B cell (primary cell): Measurements from ENCODE around the gene SEC14L6. TPM values are rescaled to one million over a fixed set of nuclear protein-coding genes. Genes with fewer than 3 reads are reported as not detected.
"Not testable (repeated sequence)": the region's sequence is repeated elsewhere in the genome, so short reads cannot be mapped to it uniquely, and the experiment has no call there.

ENCODE experiments used
- ATAC-seq: fragments of 200-7000 bp; cut with Tn5 transposase; one replicate; pipeline ENCODE4 v1.10.0; 2021; ENCODE audit warnings: low read depth, mild to moderate bottlenecking, moderate number of reproducible peaks, moderate library complexity
- CTCF ChIA-PET: fragments of 350-600 bp; sonication (Branson Sonifier 250); formaldehyde crosslinking; loops from one replicate; lab custom pipeline; 2021; ENCODE audit warnings: antibody characterized with exemption, inconsistent platforms; lab: Charles Lee
- POLR2A ChIA-PET: fragments of 350-600 bp; sonication (Branson Sonifier 250); formaldehyde crosslinking; loops from one replicate; lab custom pipeline; 2021; ENCODE audit warnings: antibody characterized with exemption; lab: Charles Lee
- DNase-seq: peaks from one replicate; pipeline ENCODE4 v3.0.0; 2013
- H2AFZ ChIP-seq: 2 replicates; pipeline ENCODE4 v1.6.1; 2012; ENCODE audit warnings: mild to moderate bottlenecking, low read depth, low read length; ENCODE audit not compliant: insufficient read depth, poor library complexity, severe bottlenecking
- H3K27ac ChIP-seq, 2 donors: 1 replicate in 1 of 2; 2 replicates in 1 of 2; pipeline ENCODE4 v1.5.1; 2012 to 2013; ENCODE audit warnings: low read length in 2 of 2, mild to moderate bottlenecking in 2 of 2, moderate library complexity in 1 of 2
- H3K27me3 ChIP-seq, 4 experiments: fragments of 200-600 bp in 1 of 4; sonication (generic) in 1 of 4; replicated peaks in 1 of 4; 1 replicate in 2 of 4; 2 replicates in 2 of 4; pipeline versions ENCODE4 v1.6.1 to v1.7.0; 2013 to 2016; ENCODE audit warnings: low read length in 3 of 4, mild to moderate bottlenecking in 2 of 4, mixed read lengths in 1 of 4, moderate library complexity in 1 of 4; ENCODE audit not compliant: insufficient read depth in 4 of 4, control insufficient read depth in 3 of 4; ENCODE audit errors: control extremely low read depth in 1 of 4
- H3K36me3 ChIP-seq, 2 experiments: replicated peaks in 1 of 2; 1 replicate in 1 of 2; 2 replicates in 1 of 2; pipeline versions ENCODE4 v1.6.1 to v1.7.1; 2013; ENCODE audit warnings: low read length in 1 of 2; ENCODE audit not compliant: insufficient read depth in 2 of 2, control insufficient read depth in 1 of 2; ENCODE audit errors: control extremely low read depth in 1 of 2, extremely low read depth in 1 of 2
- H3K4me1 ChIP-seq, 2 donors: fragments of 200-600 bp in 1 of 2; sonication (generic) in 1 of 2; 1 replicate in 1 of 2; 2 replicates in 1 of 2; pipeline versions ENCODE4 v1.5.1 to v1.6.1; 2013 to 2017; ENCODE audit warnings: low read length in 2 of 2; ENCODE audit not compliant: control insufficient read depth in 2 of 2, insufficient read depth in 2 of 2
- H3K4me2 ChIP-seq: replicated peaks from 2 replicates; pipeline ENCODE3; 2012; ENCODE audit warnings: mild to moderate bottlenecking, low read depth, low read length; ENCODE audit not compliant: poor library complexity, severe bottlenecking
- H3K4me3 ChIP-seq, 5 experiments: fragments of 200-600 bp in 1 of 5; sonication (generic) in 1 of 5; 1 replicate in 3 of 5; 2 replicates in 2 of 5; pipeline versions ENCODE4 v1.5.1 to v1.7.0; 2011 to 2016; ENCODE audit warnings: low read length in 4 of 5, mild to moderate bottlenecking in 4 of 5, low read depth in 2 of 5, control low read depth in 1 of 5, moderate library complexity in 1 of 5; ENCODE audit not compliant: insufficient read depth in 1 of 5; ENCODE audit errors: control extremely low read depth in 1 of 5, extremely low read depth in 1 of 5
- H3K79me2 ChIP-seq: fragments of 200-600 bp; sonication (generic); one replicate; pipeline ENCODE4 v1.6.0; 2016; ENCODE audit warnings: low read length; ENCODE audit not compliant: control insufficient read depth, insufficient read depth
- H3K9ac ChIP-seq: fragments of 200-600 bp; sonication (generic); 2 replicates; pipeline ENCODE4 v1.6.1; 2017; ENCODE audit warnings: mild to moderate bottlenecking, low read length, moderate library complexity
- H3K9me3 ChIP-seq, 3 donors: one replicate each; pipeline versions ENCODE4 v1.6.1 to v1.7.1; 2013; ENCODE audit warnings: low read length in 2 of 3; ENCODE audit not compliant: control insufficient read depth in 2 of 3, insufficient read depth in 1 of 3; ENCODE audit errors: control extremely low read depth in 1 of 3
- H4K20me1 ChIP-seq: 2 replicates; pipeline ENCODE4 v1.6.0; 2012; ENCODE audit warnings: mild to moderate bottlenecking, low read length; ENCODE audit not compliant: insufficient read depth, control insufficient read depth, poor library complexity, severe bottlenecking
- H3K27ac Mint-ChIP-seq: one replicate; pipeline ENCODE4 v1.8.0; 2021; ENCODE audit warnings: mixed read lengths
- H3K27me3 Mint-ChIP-seq: one replicate; pipeline ENCODE4 v1.8.0; 2021; ENCODE audit warnings: mixed read lengths
- H3K4me1 Mint-ChIP-seq: one replicate; pipeline ENCODE4 v1.8.0; 2021; ENCODE audit warnings: mixed read lengths
- H3K4me3 Mint-ChIP-seq: one replicate; pipeline ENCODE4 v1.8.0; 2021; ENCODE audit warnings: mixed read lengths
- H3K9me3 Mint-ChIP-seq: one replicate; pipeline ENCODE4 v1.8.0; 2022; ENCODE audit warnings: mixed read lengths; ENCODE audit not compliant: insufficient read depth
- CTCF ChIP-seq: fragments of 200-600 bp; IDR thresholded peaks from one replicate; pipeline ENCODE4 v1.8.0; 2022; ENCODE audit warnings: antibody characterized with exemption, mild to moderate bottlenecking
- EZH2 ChIP-seq: IDR thresholded peaks from 2 replicates; pipeline ENCODE4 v1.6.1; 2012; ENCODE audit warnings: borderline replicate concordance, low read depth, mild to moderate bottlenecking, moderate library complexity, low read length; ENCODE audit not compliant: insufficient read depth, poor library complexity, severe bottlenecking
- WGBS: methylation state at CpG from one replicate; pipeline ENCODE4 v1.1.5; 2013; ENCODE audit warnings: missing lambda C conversion rate; ENCODE audit not compliant: insufficient coverage; 5-methylcytosine and 5-hydroxymethylcytosine counted together
- intact Hi-C: fragments of 100-400 bp; cut with micrococcal nuclease; formaldehyde crosslinking; loops from one replicate; pipeline ENCODE4 v1.10.0; 2022
- polyA plus RNA-seq: library from polyadenylated mRNA; depleted of rRNA; stranded (reverse); fragments of >200 nt; gene quantifications from 2 replicates; pipeline ENCODE4 v1.2.3, GENCODE V29; 2012
- total RNA-seq, 2 donors: library from RNA; stranded (reverse); fragments of 120-200 nt in 1 of 2; gene quantifications; 1 replicate in 1 of 2; 2 replicates in 1 of 2; pipeline versions ENCODE4 v1.2.3 to v1.2.4, GENCODE V29; 2013 to 2022

The SEC14L6 gene
- total and polyA plus RNA-seq, 2 donors (not counting 1 experiment from before 2014, with no cell fraction given) = not detected

GRCh38 chr22:30541961-30542810 is 4.4 kb downstream of the SEC14L6 start:
- WGBS = 10% methylated on average over 60 of the region's 64 CpGs
- Histone ChIP-seq H3K9ac (no peak overlapping the region), H3K9me3 (peaks cover 0 to 3% (median 0%) of the 10 kb centered on the region in 3 donors), H3K4me2 (no peak overlapping the region), H3K36me3 (no peaks in the 10 kb centered on the region), H3K4me1 (no peaks in the 10 kb centered on the region), H3K27ac (no peak overlapping the region), H2AFZ (peak overlapping the region; percentile 22), H3K79me2 (no peaks in the 10 kb centered on the region), H3K27me3 (peaks cover 0 to 20% (median 4%) of the 10 kb centered on the region in 4 experiments), H3K4me3 (no peak overlapping the region), H4K20me1 (no peaks in the 10 kb centered on the region)
- intact Hi-C loops = no loop called here
- ATAC-seq (no peak), DNase-seq (no peak)
- TF ChIP-seq EZH2 (no peak), CTCF (no peak)
- peaks cover 39% of the 10 kb centered on the region for H3K27me3 Mint-ChIP-seq
- H3K9me3 Mint-ChIP-seq = no peaks in the 10 kb centered on the region
- POLR2A ChIA-PET = no interaction called here
- no peak overlapping the region for H3K27ac Mint-ChIP-seq
- CTCF ChIA-PET = interaction anchor here (0.7 kb wide), 1 partner anchor 213 kb away, joined by 3 read pairs; no protein-coding TSS in a partner anchor
- peaks cover 5% of the 10 kb centered on the region for H3K4me1 Mint-ChIP-seq
- H3K4me3 Mint-ChIP-seq = no peak overlapping the region

GRCh38 chr22:30541511-30541910 is 5.0 kb downstream of the SEC14L6 start:
- H3K9ac ChIP-seq, H3K9me3 Mint-ChIP-seq, H4K20me1 ChIP-seq, H3K4me1 Mint-ChIP-seq, H3K4me3 ChIP-seq, H3K79me2 ChIP-seq, H3K27ac ChIP-seq, POLR2A ChIA-PET, H3K4me2 ChIP-seq, DNase-seq, H3K27ac Mint-ChIP-seq, ATAC-seq, H3K9me3 ChIP-seq, intact Hi-C loops, CTCF ChIA-PET, H3K36me3 ChIP-seq, H3K4me1 ChIP-seq, H3K4me3 Mint-ChIP-seq: not testable (repeated sequence)
- WGBS = 84% methylated on average over 2 of the region's 3 CpGs
- H3K27me3 ChIP-seq = peaks cover 0 to 20% (median 4%) of the 10 kb centered on the region in 4 experiments
- H3K27me3 Mint-ChIP-seq = peaks cover 35% of the 10 kb centered on the region
- peak overlapping the region; percentile 22 for H2AFZ ChIP-seq
